Measurements from ENCODE around the gene DPRX.

DNA sequence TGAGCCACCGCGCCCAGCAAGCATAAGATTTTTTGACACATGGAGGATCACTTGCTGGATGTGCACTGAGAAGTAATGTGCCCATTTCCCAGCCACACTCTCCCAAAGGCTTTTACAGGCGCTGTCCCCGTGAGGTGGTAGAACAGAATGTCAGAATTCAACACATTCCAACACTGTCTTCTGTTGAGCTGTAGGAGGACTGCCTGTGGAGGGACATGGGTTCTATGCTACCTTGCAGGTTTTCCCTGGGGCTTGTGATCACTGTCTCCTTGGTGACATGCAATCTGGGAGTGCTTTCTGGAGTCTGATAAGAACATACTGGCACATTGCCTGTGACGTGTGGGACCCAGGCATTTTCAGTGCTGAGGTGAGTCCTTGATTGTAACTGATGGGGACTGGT lies 38.5 kb downstream of the DPRX start:
- TF ChIP-seq, protein P1, sequence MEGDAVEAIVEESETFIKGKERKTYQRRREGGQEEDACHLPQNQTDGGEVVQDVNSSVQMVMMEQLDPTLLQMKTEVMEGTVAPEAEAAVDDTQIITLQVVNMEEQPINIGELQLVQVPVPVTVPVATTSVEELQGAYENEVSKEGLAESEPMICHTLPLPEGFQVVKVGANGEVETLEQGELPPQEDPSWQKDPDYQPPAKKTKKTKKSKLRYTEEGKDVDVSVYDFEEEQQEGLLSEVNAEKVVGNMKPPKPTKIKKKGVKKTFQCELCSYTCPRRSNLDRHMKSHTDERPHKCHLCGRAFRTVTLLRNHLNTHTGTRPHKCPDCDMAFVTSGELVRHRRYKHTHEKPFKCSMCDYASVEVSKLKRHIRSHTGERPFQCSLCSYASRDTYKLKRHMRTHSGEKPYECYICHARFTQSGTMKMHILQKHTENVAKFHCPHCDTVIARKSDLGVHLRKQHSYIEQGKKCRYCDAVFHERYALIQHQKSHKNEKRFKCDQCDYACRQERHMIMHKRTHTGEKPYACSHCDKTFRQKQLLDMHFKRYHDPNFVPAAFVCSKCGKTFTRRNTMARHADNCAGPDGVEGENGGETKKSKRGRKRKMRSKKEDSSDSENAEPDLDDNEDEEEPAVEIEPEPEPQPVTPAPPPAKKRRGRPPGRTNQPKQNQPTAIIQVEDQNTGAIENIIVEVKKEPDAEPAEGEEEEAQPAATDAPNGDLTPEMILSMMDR (IDR thresholded peaks at IDR 0.05): no peak
- TF ChIP-seq POLR2AphosphoS5 (IDR thresholded peaks at IDR 0.05): no peak

Measured in prostate gland (tissue), 2 donors.